SH-SY5Y (cell line): ENCODE results near the gene SH3GL3.

Source experiments
- GATA2 ChIP-seq: IDR thresholded peaks from 2 replicates; pipeline ENCODE4 v1.6.1; 2011; ENCODE audit warnings: mild to moderate bottlenecking, low read depth, low read length
- GATA3 ChIP-seq: IDR thresholded peaks from 2 replicates; pipeline ENCODE4 v1.6.1; 2011; ENCODE audit warnings: low read depth, mild to moderate bottlenecking, low read length, moderate library complexity

SH3GL3 gene

GRCh38 chr15:83444936-83445335, 2.2 kb upstream of the SH3GL3 start:
- TF ChIP-seq GATA2, result no peak
- TF ChIP-seq GATA3, result no peak

GRCh38 chr15:83445643-83446042, 1.5 kb upstream of the SH3GL3 start:
- TF ChIP-seq GATA2 (no peak), GATA3 (no peak)

GRCh38 chr15:83446417-83446816, 724 bp upstream of the SH3GL3 start:
- no peak for TF ChIP-seq GATA3
- TF ChIP-seq GATA2, result no peak

- TF ChIP-seq GATA3 (no peak), GATA2 (no peak)
Measured at GRCh38 chr15:83449250-83449671, 2.1 kb downstream of the SH3GL3 start.

GRCh38 chr15:83449937-83450506, 2.9 kb downstream of the SH3GL3 start:
- TF ChIP-seq GATA2 (no peak), GATA3 (no peak)

GRCh38 chr15:83457149-83457548, 10.0 kb downstream of the SH3GL3 start:
- TF ChIP-seq GATA3 (no peak), GATA2 (no peak)

GRCh38 chr15:83458381-83458780, 11.2 kb downstream of the SH3GL3 start:
- TF ChIP-seq GATA2 (no peak), GATA3 (no peak)

GRCh38 chr15:83462026-83462425, 14.9 kb downstream of the SH3GL3 start:
- no peak for TF ChIP-seq GATA2
- no peak for TF ChIP-seq GATA3

GRCh38 chr15:83462953-83463433, 15.9 kb downstream of the SH3GL3 start:
- TF ChIP-seq GATA3, result no peak
- TF ChIP-seq GATA2, result no peak

GRCh38 chr15:83470887-83471286, 23.7 kb downstream of the SH3GL3 start:
- no peak for TF ChIP-seq GATA2
- no peak for TF ChIP-seq GATA3

GRCh38 chr15:83471307-83471866, 24.2 kb downstream of the SH3GL3 start:
- TF ChIP-seq GATA2 (no peak), GATA3 (no peak)

- TF ChIP-seq GATA2, result no peak
- TF ChIP-seq GATA3, result no peak
Measured at GRCh38 chr15:83472151-83472550, 25.0 kb downstream of the SH3GL3 start.

- TF ChIP-seq GATA3 (no peak), GATA2 (no peak)
Measured at GRCh38 chr15:83472797-83473196, 25.7 kb downstream of the SH3GL3 start.

- TF ChIP-seq GATA3 (no peak), GATA2 (no peak)
Measured at GRCh38 chr15:83474578-83474977, 27.4 kb downstream of the SH3GL3 start.

GRCh38 chr15:83475551-83475950, 28.4 kb downstream of the SH3GL3 start:
- no peak for TF ChIP-seq GATA3
- no peak for TF ChIP-seq GATA2

GRCh38 chr15:83476066-83476465, 28.9 kb downstream of the SH3GL3 start:
- no peak for TF ChIP-seq GATA2
- TF ChIP-seq GATA3, result no peak

- no peak for TF ChIP-seq GATA3
- no peak for TF ChIP-seq GATA2
Measured at GRCh38 chr15:83476708-83477107, 29.6 kb downstream of the SH3GL3 start.

GRCh38 chr15:83477172-83477807, 30.1 kb downstream of the SH3GL3 start:
- no peak for TF ChIP-seq GATA3
- no peak for TF ChIP-seq GATA2
